ENCODE data around the gene TAC1. TPM values are rescaled to one million over a fixed set of nuclear protein-coding genes. Genes with fewer than 3 reads are reported as not detected.
"Not testable (repeated sequence)": the region's sequence is repeated elsewhere in the genome, so short reads cannot be mapped to it uniquely, and the experiment has no call there.

Gene TAC1
- polyA plus RNA-seq, 3 donors from 2014 or later, result not detected

DNA sequence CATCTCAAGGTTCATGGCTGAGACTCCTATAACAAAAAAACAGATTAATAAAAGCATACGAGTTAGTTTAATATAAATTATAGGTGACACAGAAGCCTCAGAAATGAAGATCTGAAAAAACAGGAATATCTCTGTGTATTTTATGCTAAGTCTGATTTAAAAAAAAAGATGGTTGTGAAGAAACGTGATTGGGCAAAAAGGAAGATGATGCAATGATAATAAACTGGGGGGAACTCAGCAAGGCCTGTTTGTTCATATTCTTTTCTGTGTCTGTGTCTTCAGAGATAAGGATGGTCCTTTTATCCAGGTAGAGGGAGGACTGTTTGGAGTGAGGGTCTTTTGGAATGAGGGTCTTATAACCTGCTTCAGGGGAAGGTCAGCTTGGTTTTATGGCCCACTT is 25.9 kb downstream of the TAC1 start:
- H3K36me3 Mint-ChIP-seq, result no peaks in the 10 kb centered on the region
- no peak for DNase-seq
- H3K27ac Mint-ChIP-seq, result no peak overlapping the region
- peaks cover 0 to 2% (median 0%) of the 10 kb centered on the region in 3 donors for H3K27me3 Mint-ChIP-seq (ENCODE audit: low read depth in 3 of 3)
- H3K4me1 Mint-ChIP-seq, result no peaks in the 10 kb centered on the region
- peaks cover 0 to 2% (median 0%) of the 10 kb centered on the region in 6 donors for H3K9me3 Mint-ChIP-seq
- H3K4me3 Mint-ChIP-seq, result no peak overlapping the region

DNA sequence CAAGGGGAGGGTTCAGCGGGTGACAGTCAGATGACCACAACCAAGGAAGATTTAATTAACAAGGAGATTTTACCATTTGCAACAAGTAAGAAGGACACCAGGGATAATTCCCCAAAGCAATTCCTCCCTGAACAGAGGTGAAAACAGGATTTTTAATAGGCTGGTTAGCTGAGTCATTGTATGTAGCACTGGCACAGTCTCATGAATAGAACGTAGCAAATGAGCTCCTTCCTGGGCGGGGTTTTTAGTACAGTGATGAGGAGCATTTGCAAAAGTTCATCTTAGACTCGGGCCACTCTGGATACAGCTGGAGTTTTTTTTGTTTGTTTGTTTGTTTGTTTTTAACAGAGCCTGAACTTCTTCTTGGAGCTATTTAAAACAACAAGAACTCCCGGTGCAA is 39.0 kb downstream of the TAC1 start:
- Mint-ChIP-seq H3K9me3 (peaks cover 0 to 1% (median 0%) of the 10 kb centered on the region in 6 donors), H3K27me3 (ENCODE audit: low read depth in 3 of 3) (peaks cover 0 to 6% (median 0%) of the 10 kb centered on the region in 3 donors), H3K4me3 (no peak overlapping the region), H3K4me1 (no peaks in the 10 kb centered on the region), H3K27ac (no peak overlapping the region), H3K36me3 (no peaks in the 10 kb centered on the region)
- DNase-seq, result no peak

DNA sequence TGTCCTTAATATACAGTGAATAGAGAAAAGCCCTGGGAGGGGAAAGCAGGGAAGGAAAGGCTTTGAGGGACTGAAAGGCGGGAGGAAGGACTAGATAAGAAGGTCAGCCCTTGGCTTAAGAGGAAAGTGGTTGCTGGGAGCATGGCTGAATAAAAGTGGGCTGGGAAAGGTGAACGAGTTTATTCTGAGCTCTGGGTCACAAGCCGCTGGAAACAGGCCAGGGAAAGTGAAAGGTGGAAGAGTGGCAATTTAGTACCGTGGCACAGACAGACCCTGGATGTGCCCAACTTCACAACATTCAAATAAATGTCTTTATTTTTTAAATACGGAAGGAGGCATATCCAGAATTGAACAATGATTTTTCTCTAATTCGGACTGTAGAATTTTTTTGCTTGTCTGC is 39.7 kb downstream of the TAC1 start:
- Mint-ChIP-seq H3K36me3 (no peaks in the 10 kb centered on the region), H3K27ac (no peak overlapping the region), H3K4me3 (no peak overlapping the region), H3K27me3 (ENCODE audit: low read depth in 3 of 3) (peaks cover 0 to 4% (median 0%) of the 10 kb centered on the region in 3 donors), H3K4me1 (no peaks in the 10 kb centered on the region), H3K9me3 (peaks cover 0 to 1% (median 0%) of the 10 kb centered on the region in 6 donors)
- no peak for DNase-seq

DNA sequence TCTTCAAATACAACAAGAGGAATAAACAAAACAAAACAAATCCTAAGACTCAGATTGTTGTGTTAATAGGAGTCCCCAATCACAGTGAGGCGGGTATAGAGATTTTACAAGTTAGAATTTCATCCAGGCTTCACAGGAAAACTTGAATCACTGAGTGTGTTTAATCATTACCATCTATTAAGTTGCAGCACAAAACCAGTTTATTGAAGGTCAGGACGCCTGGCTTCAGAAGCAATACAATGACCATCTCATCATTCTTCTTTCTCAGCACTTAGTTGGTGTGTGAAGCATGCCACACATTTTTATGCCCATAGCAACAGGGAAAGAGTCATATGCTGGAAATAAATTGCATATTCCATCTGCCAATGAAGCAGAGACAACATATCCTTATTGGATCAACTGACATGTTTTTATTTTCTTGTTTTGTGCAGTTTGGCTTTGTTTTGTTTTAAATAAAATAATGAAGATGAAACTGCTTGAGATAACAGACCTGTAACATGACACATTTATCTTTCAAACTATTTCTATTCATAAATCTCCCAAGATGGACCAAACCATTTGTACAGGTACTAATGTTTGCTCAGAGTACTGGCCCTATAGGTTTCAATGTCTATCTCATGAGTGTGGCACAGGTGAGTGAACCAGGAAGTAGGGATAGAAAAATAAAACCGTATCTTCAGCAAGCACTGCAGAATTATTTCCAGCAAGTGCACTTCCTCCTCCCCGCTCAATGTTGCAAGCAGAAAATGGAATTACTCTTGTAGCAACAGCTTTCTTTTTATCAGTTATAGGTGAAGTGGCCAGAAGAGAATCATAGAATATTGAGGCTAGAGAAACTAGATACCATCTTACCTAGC is 40.4 kb downstream of the TAC1 start:
- no peak overlapping the region for H3K27ac Mint-ChIP-seq
- no peaks in the 10 kb centered on the region for H3K36me3 Mint-ChIP-seq
- H3K4me1 Mint-ChIP-seq, result no peaks in the 10 kb centered on the region
- no peak overlapping the region for H3K4me3 Mint-ChIP-seq
- DNase-seq, result no peak
- peaks cover 0 to 4% (median 0%) of the 10 kb centered on the region in 6 donors for H3K9me3 Mint-ChIP-seq
- peaks cover 0 to 4% (median 0%) of the 10 kb centered on the region in 3 donors for H3K27me3 Mint-ChIP-seq (ENCODE audit: low read depth in 3 of 3)

DNA sequence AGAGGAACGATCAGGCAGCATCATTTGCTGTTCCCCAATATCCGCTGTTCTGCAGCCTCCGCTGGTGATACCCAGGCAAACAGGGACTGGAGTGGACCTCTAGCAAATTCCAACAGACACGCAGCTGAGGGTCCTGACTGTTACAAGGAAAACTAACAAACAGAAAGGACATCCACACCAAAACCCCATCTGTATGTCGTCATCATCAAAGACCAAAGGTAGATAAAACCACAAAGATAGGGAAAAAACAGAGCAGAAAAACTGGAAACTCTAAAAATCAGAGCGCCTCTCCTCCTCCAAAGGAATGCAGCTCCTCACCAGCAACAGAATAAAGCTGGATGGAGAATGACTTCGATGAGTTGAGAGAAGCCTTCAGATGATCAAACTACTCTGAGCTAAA is 54.5 kb downstream of the TAC1 start:
- not testable (repeated sequence) for H3K4me1 Mint-ChIP-seq; H3K9me3 Mint-ChIP-seq; H3K4me3 Mint-ChIP-seq; H3K27ac Mint-ChIP-seq; DNase-seq; H3K27me3 Mint-ChIP-seq (ENCODE audit: low read depth in 3 of 3); H3K36me3 Mint-ChIP-seq

Other genes with a start within 250 kb of the TAC1 start
- 10 to 100 TPM; 11.8 to 41.7 (median 14.7) TPM for gene ASNS, start 140.3 kb downstream of the TAC1 start, polyA plus RNA-seq

Measured in immature natural killer cell (primary cell).